ENCODE data around the gene RASSF8. TPM values are rescaled to one million over a fixed set of nuclear protein-coding genes. Genes with fewer than 3 reads are reported as not detected.
A peak's percentile ranks its signal among the peaks of the same experiment; 100 is the strongest.

The RASSF8 gene
- total RNA-seq, 1 experiment from 2014 or later = 9.2 TPM

- TF ChIP-seq YY1 (IDR thresholded peaks at IDR 0.05; ENCODE audit: extremely low read depth, insufficient replicate concordance, low read depth, low read length) (no peak), RAD21 (IDR thresholded peaks at IDR 0.05; ENCODE audit: low read depth) (no peak), EZH2phosphoT487 (IDR thresholded peaks at IDR 0.05; ENCODE audit: borderline replicate concordance) (no peak), JUND (IDR thresholded peaks at IDR 0.05) (no peak)
These were observed 38.2 kb downstream of the RASSF8 start (continued) for GRCh38 chr12:25996677-25997076.

- DNase-seq (ENCODE audit: low read depth, low spot score) (peak; percentile 23), ATAC-seq (peak; percentile 49; the same call in 1 of the 2 replicates)
- no peaks in the 10 kb centered on the region for H4K20me1 ChIP-seq (ENCODE audit: insufficient read depth)
- TF ChIP-seq EZH2 (IDR thresholded peaks at IDR 0.05) (no peak), SP1 (IDR thresholded peaks at IDR 0.05; ENCODE audit: low read depth) (no peak), POLR2A (IDR thresholded peaks at IDR 0.05; ENCODE audit: borderline replicate concordance, extremely low read depth, insufficient read depth, insufficient read length) (no peak), JUND (IDR thresholded peaks at IDR 0.05) (no peak), YY1 (IDR thresholded peaks at IDR 0.05; ENCODE audit: extremely low read depth, insufficient replicate concordance, low read depth, low read length) (no peak), CTCF (IDR thresholded peaks at IDR 0.05 in 2 of 3, conservative IDR thresholded peaks at IDR 0.05 in 1 of 3; ENCODE audit: borderline replicate concordance in 1 of 3, insufficient read depth in 1 of 3, low read depth in 2 of 3, low read length in 2 of 3) (no peak), ATF3 (IDR thresholded peaks at IDR 0.05) (no peak), TCF7L2 (IDR thresholded peaks at IDR 0.05; ENCODE audit: borderline replicate concordance, extremely low read depth, insufficient read depth, insufficient read length) (no peak), ZBTB33 (IDR thresholded peaks at IDR 0.05; ENCODE audit: extremely low read depth, insufficient replicate concordance, low read length) (no peak)
- peak overlapping the region; percentile 34; the same call in 1 of the 2 replicates for H3K4me2 ChIP-seq (ENCODE audit: low read length)
- no peak overlapping the region for H2AFZ ChIP-seq (ENCODE audit: low read depth, low read length, poor library complexity, severe bottlenecking)
- POLR2A ChIA-PET = no interaction called here
- RAD21 ChIA-PET (ENCODE audit: low non-redundant PET in 1 of 2, low total read pairs in 2 of 2, uncharacterized antibody in 2 of 2, unreplicated experiment in 2 of 2) = no interaction called here
- no peaks in the 10 kb centered on the region for H3K79me2 ChIP-seq (ENCODE audit: insufficient read depth, low read length)
- no peaks in the 10 kb centered on the region for H3K36me3 ChIP-seq (ENCODE audit: control insufficient read depth in 1 of 2, insufficient read depth in 2 of 2, low read length in 2 of 2)
- H3K27me3 ChIP-seq (ENCODE audit: insufficient read depth, low read length) = no peaks in the 10 kb centered on the region
- H3K9me2 ChIP-seq (ENCODE audit: insufficient read depth) = no peaks in the 10 kb centered on the region
- H3K27ac ChIP-seq (ENCODE audit: low read depth, low read length) = no peak overlapping the region
- intact Hi-C loops (cut with micrococcal nuclease) = no loop called here
- BruUV-seq (replicated peaks) = no TSS peak
- H3K4me1 ChIP-seq (ENCODE audit: control insufficient read depth in 1 of 2, insufficient read depth in 2 of 2, low read length in 2 of 2) = peaks cover 11 to 13% of the 10 kb centered on the region in 2 experiments
- H3K9ac ChIP-seq (ENCODE audit: low read length) = no peak overlapping the region
- H3K4me3 ChIP-seq (replicated peaks in 1 of 2; ENCODE audit: low read depth in 1 of 2, low read length in 2 of 2) = no peak overlapping the region
- CTCF ChIA-PET = no interaction called here
- no peaks in the 10 kb centered on the region for H3K9me3 ChIP-seq (ENCODE audit: control insufficient read depth in 1 of 2, insufficient read depth in 1 of 2, low read depth in 1 of 2, low read length in 2 of 2)
These were observed 38.9 kb downstream of the RASSF8 start for GRCh38 chr12:25997201-25997963.

All from HCT116 (cell line).